H1 (cell line): ENCODE measurements around the gene LFNG. TPM values are rescaled to one million over a fixed set of nuclear protein-coding genes. Genes with fewer than 3 reads are reported as not detected.

ENCODE experiments used
- polyA plus RNA-seq, 7 experiments: library from polyadenylated mRNA; depleted of rRNA in 3 of 7; stranded (reverse) in 5 of 7; unstranded in 2 of 7; fragments of >200 nt in 5 of 7; fragments of 200-250 nt in 2 of 7; gene quantifications; 1 replicate in 5 of 7; 2 replicates in 1 of 7; 4 replicates in 1 of 7; pipeline versions ENCODE4 v1.2.1 to v1.2.3, GENCODE V29; 2011 to 2013; ENCODE audit warnings: missing spikeins in 2 of 7, mixed read lengths in 2 of 7
- total RNA-seq: library from RNA; stranded (reverse); fragmentation: NEBNext Ultra II Directional; extraction: Animal tissue kit (Norgen Biotek cat#: 25700); gene quantifications from 2 replicates; pipeline ENCODE4 v1.2.1, GENCODE V29; 2021
- TF ChIP-seq, protein P1 (sequence below): IDR thresholded peaks from 2 replicates; pipeline ENCODE4 v1.6.1; 2011; ENCODE audit warnings: low read length, improper control_type of control experiment

The LFNG gene
- total and polyA plus RNA-seq, 2 of the 8 experiments (the other 6 are each of a cell fraction or from before 2014, with no cell fraction given): 31.6 to 35.6 TPM

DNA sequence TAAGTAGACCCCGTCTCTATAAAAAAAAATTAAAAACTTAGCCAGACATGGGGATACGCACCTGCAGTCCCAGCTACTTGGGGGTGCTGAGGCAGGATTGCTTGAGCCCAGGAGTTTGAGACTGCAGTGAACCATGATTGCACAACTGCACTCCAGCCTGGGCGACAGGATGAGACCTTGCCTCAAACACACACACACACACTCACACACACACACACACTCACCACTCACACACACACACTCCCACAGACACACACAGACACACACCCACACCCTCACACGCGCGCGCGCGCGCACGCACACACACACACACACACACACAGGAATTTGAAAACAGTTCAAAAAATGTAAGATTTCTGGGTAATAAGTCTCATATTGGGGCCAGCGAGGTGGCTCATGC lies 34.7 kb upstream of the LFNG start (continued):
- TF ChIP-seq, protein P1, sequence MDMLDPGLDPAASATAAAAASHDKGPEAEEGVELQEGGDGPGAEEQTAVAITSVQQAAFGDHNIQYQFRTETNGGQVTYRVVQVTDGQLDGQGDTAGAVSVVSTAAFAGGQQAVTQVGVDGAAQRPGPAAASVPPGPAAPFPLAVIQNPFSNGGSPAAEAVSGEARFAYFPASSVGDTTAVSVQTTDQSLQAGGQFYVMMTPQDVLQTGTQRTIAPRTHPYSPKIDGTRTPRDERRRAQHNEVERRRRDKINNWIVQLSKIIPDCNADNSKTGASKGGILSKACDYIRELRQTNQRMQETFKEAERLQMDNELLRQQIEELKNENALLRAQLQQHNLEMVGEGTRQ: no peak
